ENCODE measurements around the gene GJC2.
A peak's percentile ranks its signal among the peaks of the same experiment; 100 is the strongest.
"Not testable (repeated sequence)": the region's sequence is repeated elsewhere in the genome, so short reads cannot be mapped to it uniquely, and the experiment has no call there.

GJC2 gene

GRCh38 chr1:228149406-228150119 lies at the start of gene GJC2:
Gene GJC2 (plus strand): TSS chr1:228149930. CDS start chr1:228157759, 7,829 bp downstream.
- DNase-seq: no peak

GRCh38 chr1:228100822-228101613 lies 48.7 kb upstream of the GJC2 start:
- DNase-seq: no peak

DNA sequence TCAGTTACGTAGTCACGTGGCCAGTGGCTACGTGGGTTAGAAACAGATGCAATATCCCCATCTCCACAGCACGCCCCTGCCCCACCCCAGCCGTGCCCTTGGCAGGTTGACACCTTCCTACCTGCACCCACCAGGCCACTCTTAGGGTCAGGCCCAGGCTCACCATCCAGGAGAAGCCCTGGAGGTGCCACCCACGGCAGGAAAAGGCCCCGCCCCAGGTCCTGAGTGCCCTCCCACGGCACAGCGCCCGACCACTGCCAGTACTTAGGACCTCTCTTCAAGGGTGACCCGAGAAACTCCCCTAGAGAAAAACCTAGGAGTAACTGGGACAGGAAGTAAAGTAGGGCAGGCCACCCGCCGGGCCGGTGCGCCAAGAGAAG lies 48.1 kb upstream of the GJC2 start:
- peak; percentile 48 for DNase-seq

- peak; percentile 73 for DNase-seq
Observed at GRCh38 chr1:228101994-228102790, 47.5 kb upstream of the GJC2 start.

DNA sequence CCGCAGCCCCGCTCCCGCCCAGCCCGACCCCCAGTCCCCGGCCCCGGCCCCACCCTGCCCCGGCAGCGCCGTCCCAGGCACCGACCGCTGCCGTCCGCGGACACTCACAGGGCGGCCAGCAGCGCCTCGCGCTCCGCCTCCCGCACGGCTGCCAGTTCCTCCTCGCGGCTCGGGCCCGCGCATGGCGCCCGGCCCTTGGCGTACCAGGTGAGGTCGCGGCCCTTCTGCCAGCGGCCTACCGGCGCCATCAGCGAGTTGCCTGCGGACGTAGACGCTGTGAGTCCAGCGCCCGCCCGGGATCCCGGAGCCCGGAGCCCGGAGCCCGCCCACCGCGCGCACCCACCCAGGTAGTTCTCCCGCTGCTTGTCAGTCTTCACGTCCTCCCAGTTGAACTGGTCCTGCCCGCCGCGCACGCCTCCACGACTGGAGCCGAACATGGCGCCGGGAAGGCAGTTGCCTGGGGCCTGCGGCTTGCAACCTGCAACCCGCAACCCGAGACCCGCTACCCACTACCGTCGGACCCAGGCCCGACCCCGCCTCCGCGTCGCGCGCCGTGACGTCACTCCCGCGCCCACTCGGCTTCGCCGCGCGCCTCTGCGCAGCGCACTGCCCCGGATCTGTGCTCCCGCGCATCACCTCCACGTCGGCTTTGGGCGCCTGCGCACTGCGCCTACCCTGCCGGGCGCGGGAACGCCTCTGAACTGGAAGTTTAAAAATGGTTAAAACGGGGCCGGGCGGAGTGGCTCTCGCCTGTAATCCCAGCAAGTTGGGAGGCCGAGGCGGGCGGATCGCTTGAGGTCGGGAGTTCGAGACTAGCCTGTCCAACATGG lies 46.7 kb upstream of the GJC2 start, which contains the start of gene C1orf35:
TSS of gene C1orf35 (minus strand) at position 535 of the 830 bp plus-strand sequence. CDS start at position 437, 98 bp downstream.
- DNase-seq: peak; percentile 95

DNA sequence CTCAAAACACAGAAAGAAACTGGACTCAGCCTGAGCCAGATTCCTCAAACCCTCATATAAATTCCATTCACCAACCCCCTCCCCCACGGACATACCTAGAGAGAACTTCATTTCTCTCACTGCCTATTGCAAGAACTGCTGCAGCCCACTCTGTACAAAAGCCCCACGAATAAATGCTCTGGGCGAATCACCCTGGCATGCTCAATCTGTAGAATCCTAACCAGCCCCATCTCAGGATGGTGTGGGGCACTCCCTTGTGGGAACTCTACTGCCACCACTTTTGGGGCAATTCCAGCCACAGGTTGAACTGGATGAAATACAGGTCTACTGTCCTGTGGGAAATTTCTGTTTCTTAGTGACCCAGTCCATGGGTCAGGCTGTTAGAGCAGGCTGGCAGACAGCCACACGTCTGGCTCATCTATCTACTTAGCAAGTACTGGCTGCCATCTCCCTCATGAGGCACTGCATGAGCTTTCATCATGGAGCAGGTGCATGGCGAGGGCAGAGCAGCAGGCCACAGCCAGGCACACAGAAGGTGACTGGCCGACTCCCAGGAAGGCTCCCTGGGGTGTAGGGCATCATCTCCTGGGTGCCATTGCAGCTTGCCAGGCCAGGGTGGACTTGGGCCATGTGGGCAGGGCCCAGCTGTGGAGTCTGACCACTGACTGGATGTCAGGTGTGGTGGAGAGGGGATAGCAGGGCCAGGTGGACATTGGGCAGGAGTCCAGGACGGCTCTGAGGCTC lies 45.0 kb upstream of the GJC2 start:
- no peak for DNase-seq

- no peak for DNase-seq
Observed at GRCh38 chr1:228105270-228105995, 44.3 kb upstream of the GJC2 start.

DNA sequence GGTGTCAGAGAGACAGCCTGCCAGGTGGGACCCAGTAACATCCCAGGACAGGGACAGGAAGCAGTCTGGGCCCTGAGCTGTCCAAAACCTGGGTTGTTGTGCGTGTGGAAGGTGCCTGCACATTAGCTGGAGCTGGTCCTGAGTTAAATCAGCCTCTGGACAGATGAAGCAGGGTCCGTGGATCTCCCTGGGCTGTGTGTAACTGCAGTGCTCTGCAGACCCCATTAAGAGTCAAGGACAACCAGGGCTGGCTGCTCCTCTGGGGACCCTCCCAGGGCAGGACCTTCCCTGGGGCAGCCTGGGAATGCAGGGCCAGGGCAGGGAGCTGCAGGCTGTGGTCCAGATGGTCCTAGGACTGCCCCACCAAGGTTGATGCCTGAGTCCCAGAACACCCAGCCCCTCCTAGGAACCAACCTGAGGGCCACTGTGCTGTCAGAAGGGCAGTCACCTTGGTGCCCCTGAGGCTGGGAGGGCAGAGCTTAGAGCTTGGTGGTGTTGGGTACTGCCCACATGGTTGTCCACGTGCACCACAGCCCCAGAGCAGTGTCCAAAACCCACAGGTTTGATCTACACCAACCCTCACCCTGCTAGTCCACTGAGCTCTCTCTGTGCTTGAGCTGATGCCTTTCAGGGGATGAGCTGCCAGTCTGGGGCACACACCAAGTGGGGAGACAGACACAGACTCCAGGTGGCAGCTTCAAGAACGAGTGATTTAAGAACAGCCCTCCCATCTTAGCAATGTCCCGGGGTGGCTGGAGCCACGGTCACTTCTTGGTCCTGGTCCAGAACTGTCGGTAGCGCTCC lies 43.5 kb upstream of the GJC2 start:
- DNase-seq: no peak

DNA sequence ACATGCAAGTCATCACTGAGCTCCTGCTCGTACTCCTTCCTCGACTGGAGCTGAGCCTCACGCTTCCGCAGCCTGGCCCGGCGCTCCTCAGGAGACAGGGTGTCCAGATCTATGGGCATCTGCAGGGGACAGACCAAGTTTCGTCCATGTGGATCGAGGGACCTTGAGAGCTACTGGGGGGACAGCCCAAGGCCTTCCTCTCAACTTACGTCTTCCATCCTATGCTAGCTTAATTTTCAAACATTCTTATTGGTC lies 43.0 kb upstream of the GJC2 start:
- DNase-seq: no peak

GRCh38 chr1:228107636-228108035 lies 42.1 kb upstream of the GJC2 start:
- no peak for DNase-seq

- DNase-seq: no peak
Observed at GRCh38 chr1:228108055-228108690, 41.6 kb upstream of the GJC2 start.

GRCh38 chr1:228108742-228109072 lies 41.0 kb upstream of the GJC2 start:
- no peak for DNase-seq

GRCh38 chr1:228109073-228109961 lies 40.4 kb upstream of the GJC2 start, which contains the start of gene MRPL55:
Gene MRPL55 (minus strand): TSS chr1:228109299. CDS start chr1:228108260, 1,039 bp downstream.
- DNase-seq: peak; percentile 98

DNA sequence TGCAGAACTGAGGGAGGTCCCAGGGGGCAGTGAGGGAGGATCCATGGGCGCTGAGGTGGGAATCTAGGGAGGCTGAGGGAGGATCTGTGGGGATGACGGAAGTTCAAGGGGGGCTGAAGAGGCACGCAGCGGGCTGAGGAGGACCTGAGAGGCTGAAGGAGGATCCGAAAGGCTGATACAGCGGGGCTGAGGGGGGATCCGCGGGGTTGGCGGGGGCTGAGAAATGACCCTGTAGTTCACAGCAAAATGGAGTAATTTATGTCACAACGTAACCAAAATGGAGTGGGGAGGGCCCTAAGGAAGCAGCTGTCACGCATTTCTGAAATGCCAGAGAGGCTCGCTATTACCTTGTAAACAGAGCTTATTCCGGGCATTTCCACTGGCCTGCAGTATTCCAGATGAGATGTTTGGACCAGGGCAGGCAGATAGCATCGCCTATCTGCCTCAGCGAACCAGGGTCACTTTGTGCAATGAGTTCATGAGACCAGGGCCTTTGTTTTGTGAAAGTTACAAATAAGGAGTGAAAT lies 39.7 kb upstream of the GJC2 start:
- DNase-seq: no peak

- DNase-seq: no peak
Observed at GRCh38 chr1:228110556-228110955, 39.2 kb upstream of the GJC2 start.

GRCh38 chr1:228111315-228111714 lies 38.4 kb upstream of the GJC2 start:
- not testable (repeated sequence) for DNase-seq

DNA sequence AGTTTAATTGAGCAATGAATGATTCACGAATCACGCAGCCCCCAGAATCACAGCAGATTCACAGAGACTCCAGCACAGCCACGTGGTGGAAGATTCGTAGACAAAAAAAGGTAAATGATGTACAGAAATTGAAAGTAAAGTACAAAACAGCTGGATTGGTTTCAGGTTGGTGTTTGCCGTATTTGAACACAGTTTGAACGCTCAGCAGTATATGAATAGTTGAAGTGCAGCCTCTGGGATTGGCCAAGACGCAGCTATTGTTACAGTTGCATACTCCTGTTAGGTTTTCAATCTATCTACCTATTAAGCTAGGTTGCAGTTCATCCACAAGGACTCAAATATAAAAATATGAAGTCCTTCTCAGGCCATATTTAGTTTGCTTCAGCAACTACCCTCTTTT lies 37.6 kb upstream of the GJC2 start:
- no peak for DNase-seq

- no peak for DNase-seq
Observed at GRCh38 chr1:228112617-228113016, 37.1 kb upstream of the GJC2 start.

GRCh38 chr1:228114827-228115226 lies 34.9 kb upstream of the GJC2 start:
- no peak for DNase-seq
